ENCODE data around the gene ZNF469. TPM values are rescaled to one million over a fixed set of nuclear protein-coding genes. Genes with fewer than 3 reads are reported as not detected.
A peak's percentile ranks its signal among the peaks of the same experiment; 100 is the strongest.

Gene ZNF469
- total RNA-seq, 3 donors from 2014 or later, result 1.3 to 1.6 (median 1.3) TPM

DNA sequence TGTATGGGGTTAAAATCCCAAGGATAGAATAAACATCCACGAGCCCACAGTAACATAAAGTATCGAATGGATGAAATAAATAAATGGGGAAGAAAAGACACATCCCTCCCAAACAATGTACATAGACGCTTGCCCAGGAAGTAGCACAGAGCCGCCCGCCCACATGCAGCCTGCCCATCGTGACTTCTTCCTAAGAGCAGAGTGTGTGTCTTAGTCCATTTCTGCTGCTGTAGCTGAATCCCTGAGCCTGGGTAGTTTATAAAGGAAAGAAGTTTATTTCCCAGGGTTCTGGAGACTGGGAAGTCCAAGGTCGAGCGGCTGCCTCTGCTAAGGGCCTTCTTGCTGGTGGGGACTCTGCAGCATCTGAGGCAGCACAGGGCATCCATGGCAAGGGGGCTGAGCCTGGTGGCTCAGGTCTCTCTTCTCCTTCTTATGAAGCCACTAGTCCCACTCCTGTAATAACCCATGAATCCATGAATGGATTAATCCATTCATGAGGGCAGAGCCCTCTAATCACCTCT is 39.4 kb upstream of the ZNF469 start:
- Mint-ChIP-seq H3K27me3 (ENCODE audit: low read depth) (peaks cover 2% of the 10 kb centered on the region), H3K36me3 (ENCODE audit: insufficient read depth) (no peaks in the 10 kb centered on the region), H3K4me1 (ENCODE audit: low read depth) (peaks cover 6% of the 10 kb centered on the region), H3K9me3 (no peaks in the 10 kb centered on the region), H3K4me3 (no peak overlapping the region)
- no peak for ATAC-seq
- DNase-seq, result no peak

DNA sequence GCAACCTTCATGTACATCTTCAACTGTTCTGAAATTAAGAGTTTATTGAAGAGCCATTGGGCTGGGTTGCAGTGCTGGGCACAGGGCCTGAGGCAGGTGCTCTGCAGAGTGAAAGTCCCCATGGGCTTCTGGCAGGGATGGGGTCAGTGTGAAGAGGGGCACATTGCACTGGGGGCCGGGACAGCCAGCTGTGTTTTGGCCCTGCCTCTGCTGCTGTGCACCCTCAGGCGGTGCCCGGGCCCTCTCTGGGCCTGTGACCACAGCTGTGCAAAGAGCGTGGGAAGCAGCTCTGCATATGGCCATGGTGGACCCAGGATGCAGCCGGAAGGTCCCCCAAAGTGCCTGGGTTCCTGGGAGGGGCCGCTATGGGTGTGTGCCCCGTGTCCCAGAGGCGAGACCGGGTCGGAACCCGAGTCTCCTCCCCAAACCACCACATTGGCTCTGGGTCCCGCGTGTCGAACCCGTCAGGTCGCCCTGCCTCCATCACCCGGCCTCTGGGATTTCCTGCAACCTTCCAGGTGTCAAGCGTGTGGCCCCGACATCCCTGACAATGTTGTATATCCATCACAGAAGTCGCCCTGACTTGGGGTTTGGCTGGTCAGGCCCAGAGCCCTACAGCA is 38.2 kb upstream of the ZNF469 start:
- H3K4me1 Mint-ChIP-seq (ENCODE audit: low read depth), result peaks cover 8% of the 10 kb centered on the region
- no peaks in the 10 kb centered on the region for H3K9me3 Mint-ChIP-seq
- ATAC-seq, result no peak
- DNase-seq, result no peak
- H3K36me3 Mint-ChIP-seq (ENCODE audit: insufficient read depth), result no peaks in the 10 kb centered on the region
- H3K27me3 Mint-ChIP-seq (ENCODE audit: low read depth), result peaks cover 2% of the 10 kb centered on the region
- no peak overlapping the region for H3K4me3 Mint-ChIP-seq

DNA sequence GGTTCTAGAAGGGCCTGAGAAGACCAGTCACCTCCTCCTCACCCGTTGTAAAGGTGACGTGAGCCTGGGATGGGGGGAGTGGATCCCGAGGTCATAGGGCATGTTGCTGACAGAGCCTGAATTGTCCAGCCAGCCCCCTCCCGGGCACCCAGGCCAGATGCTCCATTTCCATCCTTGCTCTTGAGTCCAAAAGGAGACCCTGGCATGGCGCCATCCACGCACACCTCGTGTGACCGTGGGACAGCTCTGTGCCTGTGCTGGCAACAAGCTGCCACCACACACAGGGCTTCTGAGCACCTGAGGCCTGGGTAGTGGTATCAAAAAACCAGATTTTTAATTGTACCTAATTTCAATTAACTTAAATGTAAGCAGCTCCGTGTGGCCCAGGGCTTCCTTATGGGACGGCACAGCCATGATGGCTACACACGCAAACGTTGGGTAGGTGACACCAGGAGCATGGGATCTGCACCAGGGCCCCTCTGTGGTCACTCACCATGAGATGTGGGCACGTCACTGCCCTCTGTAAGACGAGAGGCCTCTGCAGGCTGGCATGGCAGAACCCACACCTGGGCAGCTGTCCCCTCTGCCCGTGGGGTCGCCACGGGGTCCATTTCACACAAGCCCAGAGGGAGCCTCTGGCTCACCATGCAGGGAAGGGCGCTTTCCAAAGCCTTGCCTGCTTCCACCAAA is 37.6 kb upstream of the ZNF469 start:
- Mint-ChIP-seq H3K9me3 (no peaks in the 10 kb centered on the region), H3K27me3 (ENCODE audit: low read depth) (peaks cover 2% of the 10 kb centered on the region), H3K36me3 (ENCODE audit: insufficient read depth) (no peaks in the 10 kb centered on the region), H3K4me3 (no peak overlapping the region), H3K4me1 (ENCODE audit: low read depth) (peaks cover 9% of the 10 kb centered on the region)
- no peak for ATAC-seq
- no peak for DNase-seq

DNA sequence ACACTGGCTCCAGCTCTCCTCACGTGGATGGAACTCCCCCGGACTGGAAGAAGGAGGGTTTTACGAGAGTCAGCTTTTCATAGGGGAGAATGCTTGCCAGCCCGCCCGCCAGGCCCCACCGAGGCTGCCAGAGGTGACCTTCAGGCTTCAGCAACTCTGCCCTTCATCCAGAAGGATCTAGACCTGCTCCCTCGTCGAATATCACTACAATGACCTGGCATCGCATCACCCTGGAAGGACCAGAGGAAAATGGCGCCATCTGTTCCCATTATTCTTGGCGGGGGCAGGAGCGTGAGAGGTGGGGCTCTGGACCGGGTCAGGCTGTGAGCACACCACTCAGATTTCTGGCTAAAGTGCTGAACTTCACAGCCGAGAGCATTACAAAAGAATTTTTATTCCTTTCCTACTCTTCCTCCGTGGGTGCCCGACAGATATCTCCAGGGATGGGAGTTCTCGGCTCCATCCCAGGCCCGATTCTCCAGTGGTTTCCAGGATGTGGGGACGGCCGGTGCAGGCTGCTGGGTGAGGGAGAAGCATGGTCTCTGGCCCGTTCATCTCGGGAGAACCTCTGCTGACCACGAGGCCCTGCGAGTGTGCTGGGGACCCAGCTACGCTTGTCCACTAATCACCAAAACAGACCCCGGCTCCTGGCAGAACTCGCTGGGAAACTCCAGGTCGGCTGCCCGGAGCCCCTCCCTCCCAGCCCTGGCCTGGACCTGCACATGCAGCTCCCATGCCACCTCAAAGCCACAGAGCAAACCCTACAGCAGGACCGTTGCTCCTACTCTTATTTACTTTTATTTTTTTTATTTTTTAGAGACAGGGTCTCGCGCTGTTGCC is 36.8 kb upstream of the ZNF469 start:
- ATAC-seq, result no peak

DNA sequence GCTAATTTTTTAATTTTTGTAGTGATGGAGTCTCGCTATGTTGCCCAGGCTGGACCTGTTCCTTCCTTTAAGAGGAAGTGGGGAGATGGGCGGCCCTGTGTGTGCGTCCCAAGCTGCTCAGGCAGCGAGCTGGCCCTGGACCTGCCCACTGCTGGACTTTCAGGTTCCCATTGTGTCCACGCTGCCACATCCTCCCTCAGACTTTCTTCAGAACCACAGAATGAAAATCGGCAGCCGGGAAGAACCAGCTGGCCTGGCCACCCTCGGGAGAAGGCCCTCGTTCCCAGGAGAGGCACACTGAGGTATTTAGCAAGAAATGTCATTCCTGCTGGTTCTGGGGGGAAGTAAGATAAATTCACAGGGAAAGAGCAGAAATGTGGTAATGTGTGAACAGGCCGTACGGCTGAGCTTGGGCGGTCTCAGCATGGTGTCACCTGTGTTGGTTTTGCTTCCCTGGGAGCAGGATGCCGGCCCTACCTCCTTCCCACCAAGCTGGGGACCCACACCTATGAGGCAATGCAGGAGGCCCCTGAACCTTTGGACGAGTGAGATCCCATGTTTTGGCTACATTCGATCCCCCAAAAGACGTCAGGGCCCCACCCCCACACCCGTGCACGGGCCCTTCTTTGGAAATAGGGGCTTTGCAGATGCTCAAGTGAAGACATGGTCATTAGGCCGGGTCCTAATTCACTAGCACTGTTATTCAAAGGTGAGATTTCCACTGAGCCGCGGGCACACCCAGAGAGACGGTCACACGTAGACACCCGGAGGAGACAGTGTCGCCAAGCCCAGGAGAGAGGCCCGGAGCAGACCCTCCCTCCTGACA is 35.9 kb upstream of the ZNF469 start:
- DNase-seq (no peak), ATAC-seq (no peak)
- Mint-ChIP-seq H3K4me1 (ENCODE audit: low read depth) (peaks cover 9% of the 10 kb centered on the region), H3K4me3 (no peak overlapping the region), H3K36me3 (ENCODE audit: insufficient read depth) (no peaks in the 10 kb centered on the region), H3K27me3 (ENCODE audit: low read depth) (no peaks in the 10 kb centered on the region), H3K9me3 (no peaks in the 10 kb centered on the region)

More for the DNA sequence above, 36.8 kb upstream of the ZNF469 start:
- Mint-ChIP-seq H3K4me3 (no peak overlapping the region), H3K9me3 (no peaks in the 10 kb centered on the region), H3K27me3 (ENCODE audit: low read depth) (peaks cover 2% of the 10 kb centered on the region), H3K4me1 (ENCODE audit: low read depth) (peaks cover 9% of the 10 kb centered on the region), H3K36me3 (ENCODE audit: insufficient read depth) (no peaks in the 10 kb centered on the region)
- DNase-seq, result no peak

DNA sequence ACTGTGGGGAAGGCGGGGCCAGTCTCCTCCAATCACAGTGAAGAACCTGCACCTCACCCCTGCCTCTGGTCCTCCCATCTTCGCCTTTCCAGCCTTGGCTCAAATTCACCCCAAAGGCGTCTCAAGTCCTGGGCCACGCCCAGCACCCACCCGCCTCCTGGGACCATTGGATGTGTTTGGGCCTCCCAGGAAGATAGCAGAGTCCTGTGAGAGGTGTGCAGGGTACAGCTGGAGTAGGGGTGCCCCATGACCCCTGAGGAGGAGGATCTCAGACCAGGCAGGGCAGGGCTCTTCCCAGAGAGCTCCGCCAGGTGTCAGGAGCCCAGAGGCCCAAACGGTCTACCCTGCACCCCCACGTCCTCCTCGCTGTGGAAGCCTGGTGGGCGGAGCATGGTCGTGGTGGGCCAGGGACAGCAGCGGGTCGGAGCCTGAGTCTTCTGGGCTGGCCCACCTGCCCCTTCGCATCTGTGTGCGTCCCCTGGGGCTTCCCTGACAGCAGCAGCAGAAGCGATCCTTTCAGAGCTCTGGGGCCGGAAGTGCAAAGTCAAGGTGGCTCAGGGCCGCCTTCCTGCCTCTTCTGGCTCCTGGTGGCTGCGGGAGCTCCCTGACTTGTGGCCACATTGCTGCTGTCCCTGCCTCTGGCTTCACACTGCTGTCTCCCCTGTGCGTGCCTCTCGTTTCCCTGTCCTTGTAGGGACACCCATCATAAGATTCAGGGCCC is 34.9 kb upstream of the ZNF469 start:
- no peak for DNase-seq
- no peaks in the 10 kb centered on the region for H3K36me3 Mint-ChIP-seq (ENCODE audit: insufficient read depth)
- peak in 1 of 2 donors; percentile 62 for ATAC-seq
- no peak overlapping the region for H3K4me3 Mint-ChIP-seq
- no peaks in the 10 kb centered on the region for H3K9me3 Mint-ChIP-seq
- H3K27me3 Mint-ChIP-seq (ENCODE audit: low read depth), result no peaks in the 10 kb centered on the region
- peaks cover 9% of the 10 kb centered on the region for H3K4me1 Mint-ChIP-seq (ENCODE audit: low read depth)

DNA sequence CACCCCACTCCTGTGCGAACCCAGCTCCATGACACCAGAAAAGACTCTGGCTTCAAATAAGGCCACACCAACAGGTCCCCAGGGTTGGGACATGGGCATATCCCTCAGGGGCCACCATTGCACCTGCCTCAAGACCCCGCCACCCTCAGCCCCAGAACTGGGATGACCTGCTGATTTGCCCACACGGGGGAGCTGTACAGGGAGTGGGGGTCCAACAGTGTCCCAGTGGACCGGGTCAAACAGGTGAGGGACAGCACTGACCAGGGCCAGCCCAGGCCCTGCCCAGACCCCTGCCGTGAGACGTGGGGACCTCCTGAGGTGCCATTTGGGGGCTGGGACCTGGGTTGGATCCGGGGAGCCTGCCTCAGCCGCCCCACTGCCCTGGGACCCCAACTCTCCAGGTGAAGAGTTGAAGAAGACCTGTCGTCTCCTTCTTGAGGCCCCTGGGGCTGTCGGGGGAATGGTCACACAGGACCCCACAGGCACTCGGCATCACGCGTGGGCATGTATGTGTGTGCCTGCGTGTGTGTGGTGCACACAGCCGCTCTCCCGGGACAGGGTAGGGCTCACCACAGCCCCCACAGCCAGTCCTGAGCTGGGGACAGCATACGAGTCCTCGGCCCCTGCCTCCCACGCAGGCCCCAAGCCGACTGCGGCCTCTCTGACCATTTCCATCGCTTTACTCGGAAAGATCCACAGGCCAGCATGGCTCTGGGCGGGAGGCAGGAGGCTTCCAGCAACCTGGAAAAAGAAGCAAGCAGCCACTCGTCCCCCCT is 34.2 kb upstream of the ZNF469 start:
- H3K27me3 Mint-ChIP-seq (ENCODE audit: low read depth), result no peaks in the 10 kb centered on the region
- no peaks in the 10 kb centered on the region for H3K9me3 Mint-ChIP-seq
- H3K36me3 Mint-ChIP-seq (ENCODE audit: insufficient read depth), result no peaks in the 10 kb centered on the region
- H3K4me3 Mint-ChIP-seq, result no peak overlapping the region
- H3K4me1 Mint-ChIP-seq (ENCODE audit: low read depth), result peaks cover 9% of the 10 kb centered on the region
- DNase-seq (no peak), ATAC-seq (no peak)

DNA sequence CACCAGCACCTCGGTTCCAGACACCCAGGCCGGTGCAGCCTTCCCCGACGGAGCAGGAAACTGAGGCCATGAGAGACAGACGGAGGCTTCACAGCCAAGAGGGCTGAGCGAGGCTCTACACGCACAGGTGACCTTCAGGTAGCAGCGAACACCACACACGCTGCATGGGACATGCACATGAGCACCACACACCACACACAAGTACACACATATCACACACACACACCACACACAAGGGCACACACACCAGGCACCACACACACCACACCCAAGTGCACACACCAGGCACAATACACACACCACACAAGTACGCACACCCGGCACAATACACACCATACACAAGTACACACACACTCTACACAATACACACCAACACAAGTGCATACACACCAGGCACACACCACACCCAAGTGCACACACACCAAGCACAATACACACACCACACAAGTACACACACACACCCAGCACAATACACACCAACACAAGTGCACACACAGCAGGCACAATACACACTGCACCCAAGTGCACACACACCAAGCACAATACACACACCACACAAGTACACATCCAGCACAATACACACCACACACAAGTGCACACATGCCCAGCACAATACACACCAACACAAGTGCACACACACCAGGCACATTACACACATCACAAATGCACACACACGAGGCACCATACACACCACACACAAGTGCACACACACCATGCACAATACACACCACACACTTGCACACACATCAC is 33.4 kb upstream of the ZNF469 start:
- Mint-ChIP-seq H3K4me1 (ENCODE audit: low read depth) (peaks cover 9% of the 10 kb centered on the region), H3K36me3 (ENCODE audit: insufficient read depth) (no peaks in the 10 kb centered on the region), H3K27me3 (ENCODE audit: low read depth) (no peaks in the 10 kb centered on the region), H3K9me3 (no peaks in the 10 kb centered on the region), H3K4me3 (no peak overlapping the region)
- DNase-seq (no peak), ATAC-seq (no peak)

DNA sequence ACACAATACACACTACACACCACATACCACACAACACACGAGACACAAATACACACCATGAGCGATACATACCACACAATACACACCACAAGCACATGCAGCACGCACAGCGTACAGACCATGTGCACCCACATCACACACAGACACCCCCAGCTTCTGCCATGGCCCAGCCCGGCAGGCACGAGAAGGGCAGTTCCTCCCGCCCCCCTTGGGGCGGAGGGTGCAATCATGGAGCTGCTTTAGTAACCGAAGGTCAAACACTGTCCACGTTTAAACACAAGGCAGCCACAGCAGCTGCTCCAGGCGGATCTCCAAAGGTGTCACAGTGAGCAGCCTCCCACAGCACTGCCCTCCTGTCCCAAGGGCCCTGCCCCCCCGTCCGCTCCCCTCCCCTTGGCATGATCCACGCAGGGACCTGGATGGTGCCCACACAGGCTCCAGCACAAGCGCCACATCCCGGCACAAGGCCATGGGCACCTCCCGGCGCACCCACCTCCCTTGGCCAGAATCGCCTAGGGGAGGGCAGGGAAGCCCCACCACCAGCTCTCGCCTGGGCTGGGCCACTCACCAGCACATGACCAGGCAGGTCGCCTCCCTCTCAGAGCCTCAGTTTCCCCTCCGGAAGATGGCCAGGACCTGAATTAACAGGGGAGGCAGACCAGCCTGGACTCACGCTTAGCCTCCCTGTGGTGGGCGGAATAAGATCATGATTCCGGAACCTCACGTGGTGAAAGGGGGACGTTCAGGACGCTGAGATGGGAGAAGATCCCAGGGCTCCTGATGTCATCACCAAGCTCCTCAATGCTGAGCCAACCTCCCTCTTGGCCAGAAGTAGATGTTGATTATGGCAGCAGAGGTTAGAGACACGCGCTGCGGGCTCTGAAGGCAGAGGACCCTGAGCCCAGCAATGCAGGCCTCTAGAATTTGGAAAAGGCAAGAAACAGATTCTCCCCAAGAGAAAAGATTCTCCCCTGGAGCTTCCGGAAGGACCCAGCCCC is 32.6 kb upstream of the ZNF469 start:
- Mint-ChIP-seq H3K36me3 (ENCODE audit: insufficient read depth) (no peaks in the 10 kb centered on the region), H3K4me3 (no peak overlapping the region)
- no peak for ATAC-seq

DNA sequence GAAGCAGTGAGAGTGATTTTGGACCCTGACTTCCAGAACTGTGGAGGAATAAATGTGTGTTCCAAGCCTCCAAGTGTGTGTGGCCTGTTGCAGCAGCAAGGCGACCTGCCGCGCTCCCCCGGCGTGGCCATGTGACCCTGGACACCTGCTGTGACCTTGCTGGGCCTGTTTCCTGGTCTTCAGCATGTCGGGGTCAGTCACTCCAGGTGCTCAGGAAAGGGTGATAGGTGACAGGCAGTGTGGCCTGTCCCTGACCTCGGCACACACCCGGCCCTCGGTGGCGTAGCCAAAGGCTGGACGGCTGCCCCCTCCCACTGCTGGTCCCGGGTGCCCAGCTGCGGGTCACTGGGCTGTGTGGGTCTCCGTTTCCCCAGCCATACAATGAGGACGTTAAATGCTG is 31.8 kb upstream of the ZNF469 start:
- H3K4me3 Mint-ChIP-seq, result no peak overlapping the region
- H3K27me3 Mint-ChIP-seq (ENCODE audit: low read depth), result no peaks in the 10 kb centered on the region
- DNase-seq (no peak), ATAC-seq (no peak)
- H3K9me3 Mint-ChIP-seq, result no peaks in the 10 kb centered on the region
- H3K4me1 Mint-ChIP-seq (ENCODE audit: low read depth), result peaks cover 9% of the 10 kb centered on the region
- no peaks in the 10 kb centered on the region for H3K36me3 Mint-ChIP-seq (ENCODE audit: insufficient read depth)

More for the DNA sequence above, 32.6 kb upstream of the ZNF469 start:
- Mint-ChIP-seq H3K27me3 (ENCODE audit: low read depth) (no peaks in the 10 kb centered on the region), H3K9me3 (no peaks in the 10 kb centered on the region), H3K4me1 (ENCODE audit: low read depth) (peaks cover 9% of the 10 kb centered on the region)
- DNase-seq, result no peak

DNA sequence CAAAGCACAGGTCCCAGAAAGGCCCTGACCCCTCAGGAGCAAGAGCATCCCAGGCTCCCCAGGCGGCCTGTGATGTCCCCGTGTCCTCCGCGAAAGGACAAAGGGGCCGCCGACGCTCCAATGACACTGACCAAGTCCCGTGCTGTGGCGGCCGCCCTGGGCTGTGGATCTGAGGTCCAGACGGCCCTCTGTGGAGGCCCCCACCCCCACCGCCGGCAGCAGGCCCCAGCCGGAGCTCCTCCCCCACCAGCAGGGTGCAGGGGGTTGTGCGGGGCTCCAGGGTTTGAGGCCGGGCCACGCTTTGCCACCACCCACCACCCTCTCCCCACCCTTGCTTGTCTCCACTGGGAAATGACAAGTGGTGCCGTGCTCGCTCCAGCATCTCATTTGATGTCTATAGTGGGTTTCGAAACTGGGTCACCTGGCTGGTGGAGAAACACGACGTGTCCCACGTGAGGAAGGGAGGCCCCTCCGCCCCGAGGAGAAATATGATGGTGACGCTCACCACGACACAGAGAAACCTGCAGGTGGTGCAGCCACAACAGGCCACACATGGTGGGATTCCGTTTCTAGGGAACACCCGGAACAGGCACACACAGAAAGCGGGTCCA is 31.2 kb upstream of the ZNF469 start:
- Mint-ChIP-seq H3K4me1 (ENCODE audit: low read depth) (peaks cover 9% of the 10 kb centered on the region), H3K4me3 (no peak overlapping the region), H3K36me3 (ENCODE audit: insufficient read depth) (no peaks in the 10 kb centered on the region), H3K9me3 (no peaks in the 10 kb centered on the region), H3K27me3 (ENCODE audit: low read depth) (no peaks in the 10 kb centered on the region)
- ATAC-seq, result no peak
- DNase-seq, result no peak
